RWPE2 (cell line): Measurements from ENCODE around the gene PRM3.

ENCODE experiments used
- ATAC-seq: fragments of 200-7000 bp; cut with Tn5 transposase; 3 replicates; pipeline ENCODE4 v1.9.1; 2021; ENCODE audit warnings: low read depth
- DNase-seq: peaks from one replicate; pipeline ENCODE4 v3.0.0-alpha.2; 2020; ENCODE audit warnings: low spot score
- H3K27ac ChIP-seq: fragments of 450-650 bp; 2 replicates; pipeline ENCODE4 v1.5.1; 2017; ENCODE audit warnings: mild to moderate bottlenecking; ENCODE audit not compliant: poor library complexity, severe bottlenecking
- H3K27me3 ChIP-seq: fragments of 250-450 bp; sonication (Bioruptor Pico); 2 replicates; pipeline ENCODE4 v1.5.1; 2021; ENCODE audit warnings: mild to moderate bottlenecking, moderate library complexity; ENCODE audit not compliant: insufficient read depth, poor library complexity, severe bottlenecking
- H3K36me3 ChIP-seq: fragments of 250-450 bp; sonication (Bioruptor Pico); 2 replicates; pipeline ENCODE4 v1.5.1; 2020; ENCODE audit warnings: low read depth, mild to moderate bottlenecking, moderate library complexity
- H3K4me1 ChIP-seq: fragments of 250-450 bp; sonication (Bioruptor Pico); 2 replicates; pipeline ENCODE4 v1.5.1; 2021; ENCODE audit warnings: mild to moderate bottlenecking, moderate library complexity; ENCODE audit not compliant: insufficient read depth, poor library complexity, severe bottlenecking
- H3K4me3 ChIP-seq: fragments of 250-450 bp; sonication (Bioruptor Pico); 2 replicates; pipeline ENCODE4 v1.5.1; 2021; ENCODE audit warnings: mild to moderate bottlenecking, moderate library complexity; ENCODE audit not compliant: severe bottlenecking
- H3K9me3 ChIP-seq: fragments of 250-450 bp; sonication (Bioruptor Pico); 2 replicates; pipeline ENCODE4 v1.5.1; 2021; ENCODE audit warnings: mild to moderate bottlenecking, moderate library complexity; ENCODE audit not compliant: severe bottlenecking
- TF ChIP-seq, protein P1 (sequence below): fragments of 450-650 bp; IDR thresholded peaks from one replicate; pipeline ENCODE4 v1.5.1; 2017; ENCODE audit warnings: mild to moderate bottlenecking, moderate library complexity; ENCODE audit not compliant: poor library complexity, severe bottlenecking

Gene PRM3

DNA sequence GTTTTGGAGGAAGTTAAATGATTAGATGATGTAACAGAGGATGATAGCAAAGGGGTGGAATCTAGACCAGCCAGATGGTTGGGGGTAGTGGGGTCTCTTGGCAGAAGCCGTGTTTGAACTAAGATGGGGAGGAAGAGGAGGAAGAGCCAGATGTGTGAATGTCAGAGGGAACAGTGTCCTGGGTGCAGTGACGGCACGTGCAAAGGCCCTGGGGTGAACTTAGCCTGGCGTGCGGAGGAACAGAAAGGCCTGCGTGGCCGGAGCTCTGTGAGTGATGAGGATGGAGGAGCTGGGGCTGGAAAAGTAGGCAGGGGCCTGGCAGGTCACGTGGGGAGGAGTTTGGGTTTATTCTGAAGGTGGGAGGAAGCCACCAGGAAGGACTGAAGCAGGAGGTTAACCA lies 45.4 kb upstream of the PRM3 start:
- H3K27me3 ChIP-seq = no peaks in the 10 kb centered on the region
- H3K4me3 ChIP-seq = no peak overlapping the region
- no peaks in the 10 kb centered on the region for H3K4me1 ChIP-seq
- no peak for ATAC-seq
- H3K36me3 ChIP-seq = no peaks in the 10 kb centered on the region
- H3K27ac ChIP-seq = no peak overlapping the region
- no peak for DNase-seq
- H3K9me3 ChIP-seq = no peaks in the 10 kb centered on the region
- TF ChIP-seq, protein P1, sequence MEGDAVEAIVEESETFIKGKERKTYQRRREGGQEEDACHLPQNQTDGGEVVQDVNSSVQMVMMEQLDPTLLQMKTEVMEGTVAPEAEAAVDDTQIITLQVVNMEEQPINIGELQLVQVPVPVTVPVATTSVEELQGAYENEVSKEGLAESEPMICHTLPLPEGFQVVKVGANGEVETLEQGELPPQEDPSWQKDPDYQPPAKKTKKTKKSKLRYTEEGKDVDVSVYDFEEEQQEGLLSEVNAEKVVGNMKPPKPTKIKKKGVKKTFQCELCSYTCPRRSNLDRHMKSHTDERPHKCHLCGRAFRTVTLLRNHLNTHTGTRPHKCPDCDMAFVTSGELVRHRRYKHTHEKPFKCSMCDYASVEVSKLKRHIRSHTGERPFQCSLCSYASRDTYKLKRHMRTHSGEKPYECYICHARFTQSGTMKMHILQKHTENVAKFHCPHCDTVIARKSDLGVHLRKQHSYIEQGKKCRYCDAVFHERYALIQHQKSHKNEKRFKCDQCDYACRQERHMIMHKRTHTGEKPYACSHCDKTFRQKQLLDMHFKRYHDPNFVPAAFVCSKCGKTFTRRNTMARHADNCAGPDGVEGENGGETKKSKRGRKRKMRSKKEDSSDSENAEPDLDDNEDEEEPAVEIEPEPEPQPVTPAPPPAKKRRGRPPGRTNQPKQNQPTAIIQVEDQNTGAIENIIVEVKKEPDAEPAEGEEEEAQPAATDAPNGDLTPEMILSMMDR = no peak

DNA sequence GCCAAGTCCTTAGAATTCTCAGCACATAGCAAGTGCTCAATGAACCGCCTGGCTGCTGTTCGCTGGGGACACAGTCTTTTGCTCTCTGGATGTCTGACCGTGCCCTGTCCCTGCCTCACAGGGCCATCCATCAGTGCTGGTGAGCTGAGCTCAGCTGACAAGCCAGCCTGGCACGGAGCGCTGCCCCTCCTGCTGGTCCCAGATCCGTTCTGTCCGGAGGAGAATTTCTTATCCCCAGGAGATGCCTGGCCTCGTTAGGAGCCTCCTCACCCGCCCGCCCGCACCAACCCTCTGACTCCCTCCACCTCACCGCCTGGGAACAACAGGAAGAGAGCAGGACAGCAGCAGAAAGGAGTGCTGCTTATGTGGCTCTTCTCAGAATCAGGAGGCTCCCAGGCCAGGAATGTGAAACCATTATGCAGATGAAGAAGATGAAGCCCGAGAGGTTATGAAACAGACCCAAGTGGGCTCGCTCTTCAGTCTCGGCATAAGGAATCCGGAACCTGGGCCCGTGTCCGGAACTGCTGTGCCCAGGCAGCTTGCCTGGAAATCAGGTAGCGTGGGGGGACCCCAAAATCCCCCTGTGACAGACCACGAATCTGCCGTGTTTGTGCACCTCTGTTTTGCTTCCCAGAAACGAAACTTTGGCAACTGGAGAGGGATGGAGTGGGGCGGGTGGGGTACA lies 43.0 kb upstream of the PRM3 start:
- no peaks in the 10 kb centered on the region for H3K9me3 ChIP-seq
- no peak overlapping the region for H3K27ac ChIP-seq
- no peak overlapping the region for H3K4me3 ChIP-seq
- ATAC-seq (no peak), DNase-seq (no peak)
- H3K36me3 ChIP-seq = no peaks in the 10 kb centered on the region
- TF ChIP-seq, protein P1 = no peak
- H3K4me1 ChIP-seq = peaks cover 14% of the 10 kb centered on the region
- no peaks in the 10 kb centered on the region for H3K27me3 ChIP-seq

DNA sequence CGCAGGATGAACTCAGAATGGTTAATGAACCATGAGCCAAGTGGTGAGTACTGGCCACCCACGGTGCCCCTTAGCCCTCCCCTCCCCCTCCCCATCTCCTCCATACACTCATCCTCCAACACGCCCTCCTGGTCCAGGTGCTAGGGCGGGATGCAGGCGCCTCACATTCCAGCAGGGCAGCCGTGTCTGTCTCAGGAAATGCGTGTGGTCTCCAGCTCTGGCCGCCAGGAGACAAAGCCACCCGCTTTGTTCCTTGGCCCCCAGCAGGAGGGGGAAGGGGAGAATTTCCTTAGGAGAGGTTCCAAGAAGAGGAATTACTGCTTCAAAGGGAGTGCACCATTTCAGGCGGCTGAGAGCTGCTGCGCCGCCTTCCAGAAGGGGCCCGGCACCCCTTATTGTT lies 42.1 kb upstream of the PRM3 start:
- Histone ChIP-seq H3K27ac (no peak overlapping the region), H3K4me1 (peaks cover 14% of the 10 kb centered on the region), H3K36me3 (no peaks in the 10 kb centered on the region), H3K27me3 (no peaks in the 10 kb centered on the region), H3K9me3 (no peaks in the 10 kb centered on the region), H3K4me3 (no peak overlapping the region)
- ATAC-seq (peak; percentile 77), DNase-seq (no peak)
- TF ChIP-seq, protein P1 = no peak

DNA sequence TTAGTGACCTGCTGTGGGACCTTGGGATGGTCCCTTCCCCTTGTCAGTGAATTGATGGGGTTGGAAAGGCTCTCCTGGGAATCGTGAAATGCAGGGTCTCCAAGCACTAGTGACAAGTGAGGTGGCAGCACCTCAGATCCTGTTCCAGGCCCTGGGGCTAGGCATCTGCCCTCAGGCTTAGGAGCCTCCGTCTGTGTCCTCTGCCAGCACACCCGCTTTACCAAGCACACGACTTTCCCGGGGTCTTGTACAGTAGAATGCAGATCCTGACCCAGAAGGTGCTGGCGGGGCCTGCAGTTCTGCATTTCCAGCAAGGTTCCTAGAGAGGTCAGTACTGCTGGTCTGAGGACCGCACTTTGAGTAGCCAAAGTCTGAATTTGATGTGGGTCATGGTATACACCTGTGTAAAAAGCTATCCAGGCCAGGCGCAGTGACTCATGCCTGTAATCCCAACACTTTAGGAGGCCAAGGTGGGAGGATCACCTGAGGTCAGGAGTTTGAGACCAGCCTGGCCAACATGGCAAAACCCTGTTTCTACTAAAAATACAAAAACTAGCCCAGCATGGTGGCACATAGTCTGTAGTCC lies 41.0 kb upstream of the PRM3 start:
- no peaks in the 10 kb centered on the region for H3K36me3 ChIP-seq
- no peaks in the 10 kb centered on the region for H3K9me3 ChIP-seq
- H3K27me3 ChIP-seq = no peaks in the 10 kb centered on the region
- ATAC-seq (no peak), DNase-seq (no peak)
- H3K4me3 ChIP-seq = no peak overlapping the region
- TF ChIP-seq, protein P1 = no peak
- peaks cover 14% of the 10 kb centered on the region for H3K4me1 ChIP-seq
- no peak overlapping the region for H3K27ac ChIP-seq
